GM06990 (cell line): ENCODE data around the gene PRKCB.
"Not testable (repeated sequence)": the region's sequence is repeated elsewhere in the genome, so short reads cannot be mapped to it uniquely, and the experiment has no call there.

Experiments
- DNase-seq: peaks from one replicate; pipeline ENCODE4 v3.0.0-alpha.2; 2011; ENCODE audit not compliant: insufficient read length; ENCODE audit errors: extremely low read depth
- H3K27me3 ChIP-seq: replicated peaks from 2 replicates; pipeline ENCODE4 v1.6.0; 2011; ENCODE audit warnings: low read length; ENCODE audit not compliant: control insufficient read depth, insufficient read depth
- H3K36me3 ChIP-seq: 2 replicates; pipeline ENCODE4 v1.5.1; 2011; ENCODE audit warnings: low read length; ENCODE audit not compliant: control insufficient read depth, insufficient read depth
- H3K4me3 ChIP-seq: replicated peaks from 2 replicates; pipeline ENCODE4 v1.5.1; 2011; ENCODE audit warnings: low read depth, mild to moderate bottlenecking, control low read depth, low read length
- CTCF ChIP-seq: IDR thresholded peaks from 2 replicates; pipeline ENCODE4 v1.5.1; 2011; ENCODE audit warnings: low read length, control low read depth, mild to moderate bottlenecking, inconsistent platforms; ENCODE audit not compliant: insufficient read depth, poor library complexity, severe bottlenecking

The PRKCB gene

GRCh38 chr16:24218299-24218698, 382.5 kb downstream of the PRKCB start:
- DNase-seq = no peak
- Histone ChIP-seq H3K27me3 (no peaks in the 10 kb centered on the region), H3K4me3 (no peak overlapping the region), H3K36me3 (peaks cover 11% of the 10 kb centered on the region)
- TF ChIP-seq CTCF = no peak

DNA sequence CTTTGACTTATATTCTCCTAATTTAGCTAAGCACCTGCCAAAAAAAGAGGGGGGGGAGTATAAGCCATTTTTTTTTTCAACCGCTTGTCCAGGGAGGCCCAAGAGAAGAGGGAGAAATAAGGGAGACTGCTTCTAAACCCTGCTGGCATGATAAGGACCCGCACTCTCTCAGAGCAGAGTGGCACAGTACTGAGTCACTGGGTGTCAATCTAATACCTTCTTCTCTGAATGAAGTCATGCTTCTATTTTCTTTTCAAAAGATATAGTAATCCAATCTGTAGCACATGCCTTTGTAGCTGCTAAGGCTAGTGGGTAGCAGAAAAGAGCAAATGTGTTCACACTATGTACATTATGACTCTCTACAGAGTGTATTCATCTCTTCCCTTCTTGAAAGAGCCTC, 385.4 kb downstream of the PRKCB start:
- DNase-seq = no peak
- TF ChIP-seq CTCF = no peak
- H3K36me3 ChIP-seq = peaks cover 3% of the 10 kb centered on the region
- no peaks in the 10 kb centered on the region for H3K27me3 ChIP-seq
- H3K4me3 ChIP-seq = no peak overlapping the region

DNA sequence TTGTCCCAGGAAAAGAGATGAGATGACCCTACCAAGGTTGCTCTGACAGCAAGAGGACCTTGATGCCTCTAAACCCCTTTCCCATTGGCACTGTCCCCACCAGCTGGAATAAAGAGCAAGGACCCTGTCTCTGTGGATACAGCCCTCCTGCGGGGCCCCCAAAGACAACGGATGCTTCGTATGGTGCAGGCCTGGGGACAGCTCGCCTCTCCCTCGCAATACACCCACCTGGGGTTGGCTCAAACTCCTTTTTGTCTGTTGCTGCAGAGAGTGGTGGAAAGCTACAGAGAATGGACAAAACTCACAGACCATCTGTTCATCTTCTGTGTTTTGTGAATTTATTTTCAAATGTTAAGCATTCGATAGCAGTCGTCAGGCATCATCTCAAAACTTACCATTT, 392.7 kb downstream of the PRKCB start:
- Histone ChIP-seq H3K4me3 (no peak overlapping the region), H3K36me3 (no peaks in the 10 kb centered on the region), H3K27me3 (peaks cover 2% of the 10 kb centered on the region)
- no peak for DNase-seq
- no peak for TF ChIP-seq CTCF

DNA sequence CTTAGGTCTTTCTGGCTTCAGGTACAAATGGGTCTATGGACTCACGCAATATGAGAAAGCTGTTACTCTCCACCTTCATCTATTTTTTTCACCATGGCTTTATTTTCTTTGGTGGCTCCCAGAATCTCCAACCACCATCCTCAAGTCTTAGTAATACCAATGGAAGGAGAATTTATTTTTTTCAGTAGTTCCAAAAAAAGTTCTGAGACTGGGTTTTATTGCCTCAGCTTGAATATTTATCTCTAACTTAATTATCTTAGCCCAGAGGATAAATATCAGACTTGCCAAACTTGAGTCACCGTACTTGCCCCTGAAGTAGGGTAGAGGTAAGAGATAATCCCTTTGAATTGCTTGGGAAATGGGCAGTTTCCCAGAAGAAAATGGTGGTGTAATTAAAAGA, 397.2 kb downstream of the PRKCB start:
- DNase-seq = no peak
- H3K36me3 ChIP-seq = no peaks in the 10 kb centered on the region
- H3K4me3 ChIP-seq = no peak overlapping the region
- H3K27me3 ChIP-seq = peaks cover 2% of the 10 kb centered on the region
- no peak for TF ChIP-seq CTCF

GRCh38 chr16:24234737-24235136, 399.0 kb downstream of the PRKCB start:
- TF ChIP-seq CTCF = no peak
- H3K27me3 ChIP-seq = peaks cover under 1% of the 10 kb centered on the region; the same call in 1 of the 2 replicates
- H3K36me3 ChIP-seq = no peaks in the 10 kb centered on the region
- H3K4me3 ChIP-seq = no peak overlapping the region
- DNase-seq = no peak

DNA sequence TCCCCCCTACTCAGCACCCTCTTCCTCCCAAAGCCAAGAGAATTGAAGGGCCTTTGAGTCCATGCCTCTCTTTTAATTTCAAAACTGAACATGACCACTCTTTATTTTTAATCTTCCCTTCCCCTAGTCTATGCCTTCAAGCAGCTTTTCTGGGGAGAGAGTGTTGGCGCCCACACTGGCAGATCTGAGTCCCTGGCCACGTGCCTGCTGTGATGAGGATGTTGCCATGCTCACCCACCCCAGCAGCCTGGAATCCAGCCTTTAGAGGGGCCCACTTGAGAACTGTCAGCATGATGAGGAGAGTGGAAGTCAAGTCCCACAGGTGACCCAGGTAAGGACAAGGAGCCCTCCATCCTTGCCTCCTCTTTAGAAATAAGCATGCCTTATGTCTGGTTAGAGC, 400.0 kb downstream of the PRKCB start:
- H3K36me3 ChIP-seq = no peaks in the 10 kb centered on the region
- no peak for DNase-seq
- H3K4me3 ChIP-seq = no peak overlapping the region
- H3K27me3 ChIP-seq = no peaks in the 10 kb centered on the region; the same call in 1 of the 2 replicates
- no peak for TF ChIP-seq CTCF

- not testable (repeated sequence) for H3K4me3 ChIP-seq, H3K36me3 ChIP-seq, DNase-seq, H3K27me3 ChIP-seq
These were observed 403.1 kb downstream of the PRKCB start for GRCh38 chr16:24238846-24239245.
